Ascending aorta (tissue), 2 donors: Measurements from ENCODE around the gene DDX46. TPM values are rescaled to one million over a fixed set of nuclear protein-coding genes. Genes with fewer than 3 reads are reported as not detected.
A peak's percentile ranks its signal among the peaks of the same experiment; 100 is the strongest.
"Not testable (repeated sequence)": the region's sequence is repeated elsewhere in the genome, so short reads cannot be mapped to it uniquely, and the experiment has no call there.

Source experiments
- DNase-seq, 2 donors: peaks; one replicate each; pipeline ENCODE4 v3.0.0-alpha.2; 2019; ENCODE audit warnings: low spot score in 2 of 2
- H3K27ac ChIP-seq, 2 donors: fragments of 200-600 bp; sonication (generic); one replicate each; pipeline ENCODE4 v1.5.1; 2016 to 2017; ENCODE audit warnings: mild to moderate bottlenecking in 1 of 2
- H3K27me3 ChIP-seq: fragments of 200-600 bp; sonication (generic); one replicate; pipeline ENCODE4 v1.5.1; 2017
- H3K36me3 ChIP-seq, 2 donors: fragments of 200-600 bp; sonication (generic); one replicate each; pipeline ENCODE4 v1.5.1; 2016
- H3K4me1 ChIP-seq, 2 donors: fragments of 200-600 bp; sonication (generic); one replicate each; pipeline ENCODE4 v1.5.1; 2016 to 2017; ENCODE audit warnings: mild to moderate bottlenecking in 1 of 2
- H3K4me3 ChIP-seq, 2 donors: fragments of 200-600 bp; sonication (generic); one replicate each; pipeline ENCODE4 v1.5.1; 2016 to 2017; ENCODE audit warnings: mild to moderate bottlenecking in 1 of 2
- H3K9me3 ChIP-seq, 2 donors: fragments of 200-600 bp; sonication (generic); one replicate each; pipeline ENCODE4 v1.5.1; 2016
- CTCF ChIP-seq, 3 experiments: fragments of 200-600 bp in 2 of 3; fragments of 450-650 bp in 1 of 3; sonication (generic) in 2 of 3; IDR thresholded peaks; one replicate each; pipeline ENCODE4 v1.5.1; 2016 to 2019; ENCODE audit warnings: antibody characterized with exemption in 3 of 3, mild to moderate bottlenecking in 1 of 3, moderate library complexity in 1 of 3
- intact Hi-C: fragments of 100-400 bp; cut with DNase I; formaldehyde crosslinking; loops from one replicate; pipeline ENCODE4 v1.15.1; 2023
- total RNA-seq: library from RNA; depleted of rRNA; stranded (reverse); fragments of >200 nt; gene quantifications from one replicate; pipeline ENCODE4 v1.1.0, GENCODE V29; 2016

The DDX46 gene
- total RNA-seq, 1 donor from 2014 or later: 84.1 TPM

GRCh38 chr5:134846641-134846960 is 88.0 kb downstream of the DDX46 start:
- no peak for DNase-seq
- Histone ChIP-seq H3K4me3 (peak overlapping the region; percentile 92 to 94), H3K36me3 (no peaks in the 10 kb centered on the region), H3K9me3 (no peaks in the 10 kb centered on the region), H3K4me1 (peaks cover 6 to 36% of the 10 kb centered on the region in 2 donors), H3K27me3 (no peaks in the 10 kb centered on the region), H3K27ac (peak overlapping the region; percentile 95 to 97)
- no peak for TF ChIP-seq CTCF (IDR thresholded peaks at IDR 0.05)
- intact Hi-C loops: loop anchor here (2.0 to 5.0 kb wide), 3 partner anchors 28 to 109 kb away; partner anchors contain the start of genes CAMLG, DDX46 and TXNDC15

GRCh38 chr5:134849434-134849933 is 90.9 kb downstream of the DDX46 start:
- peak overlapping the region in 1 of 2 donors; percentile 27 for H3K4me3 ChIP-seq
- intact Hi-C loops: loop anchor here (5.0 kb wide), 2 partner anchors 92 to 112 kb away; partner anchors contain the start of genes CAMLG and DDX46
- H3K36me3 ChIP-seq, H3K27me3 ChIP-seq, H3K27ac ChIP-seq, DNase-seq, H3K9me3 ChIP-seq: not testable (repeated sequence)
- H3K4me1 ChIP-seq: peaks cover 6 to 39% of the 10 kb centered on the region in 2 donors

GRCh38 chr5:134851307-134851923 is 92.8 kb downstream of the DDX46 start:
- intact Hi-C loops: no loop called here
- Histone ChIP-seq H3K9me3 (no peaks in the 10 kb centered on the region), H3K36me3 (peaks cover 21 to 23% of the 10 kb centered on the region in 2 donors), H3K4me3 (peak overlapping the region in 1 of 2 donors; percentile 10), H3K4me1 (peaks cover 6 to 39% of the 10 kb centered on the region in 2 donors), H3K27me3 (no peaks in the 10 kb centered on the region), H3K27ac (peak overlapping the region in 1 of 2 donors; percentile 23)
- no peak for DNase-seq
- TF ChIP-seq CTCF (IDR thresholded peaks at IDR 0.05): peak in 2 of 3 experiments; percentile 29 to 36

- DNase-seq, H3K9me3 ChIP-seq, H3K27me3 ChIP-seq, H3K4me1 ChIP-seq, H3K4me3 ChIP-seq, H3K27ac ChIP-seq, intact Hi-C loops: not testable (repeated sequence)
- H3K36me3 ChIP-seq: peaks cover 41 to 56% of the 10 kb centered on the region in 2 donors
Observed at GRCh38 chr5:134856465-134856864, 97.9 kb downstream of the DDX46 start.

- no peak overlapping the region for H3K27ac ChIP-seq
- TF ChIP-seq CTCF (IDR thresholded peaks at IDR 0.05): no peak
- peaks cover 41 to 54% of the 10 kb centered on the region in 2 donors for H3K36me3 ChIP-seq
- no peaks in the 10 kb centered on the region for H3K27me3 ChIP-seq
- H3K4me1 ChIP-seq: no peaks in the 10 kb centered on the region
- no peak for DNase-seq
- no peaks in the 10 kb centered on the region for H3K9me3 ChIP-seq
- intact Hi-C loops: no loop called here
- H3K4me3 ChIP-seq: no peak overlapping the region
Observed at GRCh38 chr5:134857401-134857800, 98.8 kb downstream of the DDX46 start.

GRCh38 chr5:134864707-134865106 is 106.1 kb downstream of the DDX46 start:
- H3K4me1 ChIP-seq: no peaks in the 10 kb centered on the region
- H3K9me3 ChIP-seq: no peaks in the 10 kb centered on the region
- intact Hi-C loops: no loop called here
- H3K27me3 ChIP-seq: no peaks in the 10 kb centered on the region
- no peak for TF ChIP-seq CTCF (IDR thresholded peaks at IDR 0.05)
- H3K4me3 ChIP-seq: no peak overlapping the region
- no peak for DNase-seq
- H3K27ac ChIP-seq: no peak overlapping the region
- peaks cover 14% of the 10 kb centered on the region in 2 donors for H3K36me3 ChIP-seq
